Muscle of back (tissue), 11 donors: ENCODE data around the gene NRIP2. TPM values are rescaled to one million over a fixed set of nuclear protein-coding genes. Genes with fewer than 3 reads are reported as not detected.
A peak's percentile ranks its signal among the peaks of the same experiment; 100 is the strongest.

Experiments used
- DNase-seq, 3 donors: peaks; one replicate each; pipeline versions ENCODE4 v3.0.0 to v3.0.0-alpha.2; 2013
- polyA plus RNA-seq, 10 donors: library from polyadenylated mRNA; unstranded; fragments of 120-200 nt; gene quantifications; one replicate each; pipeline ENCODE4 v1.2.1, GENCODE V29; 2013; ENCODE audit not compliant: insufficient read length in 10 of 10

The NRIP2 gene
- polyA plus RNA-seq, 10 donors, result 4.7 to 6.9 (median 5.2) TPM

DNA sequence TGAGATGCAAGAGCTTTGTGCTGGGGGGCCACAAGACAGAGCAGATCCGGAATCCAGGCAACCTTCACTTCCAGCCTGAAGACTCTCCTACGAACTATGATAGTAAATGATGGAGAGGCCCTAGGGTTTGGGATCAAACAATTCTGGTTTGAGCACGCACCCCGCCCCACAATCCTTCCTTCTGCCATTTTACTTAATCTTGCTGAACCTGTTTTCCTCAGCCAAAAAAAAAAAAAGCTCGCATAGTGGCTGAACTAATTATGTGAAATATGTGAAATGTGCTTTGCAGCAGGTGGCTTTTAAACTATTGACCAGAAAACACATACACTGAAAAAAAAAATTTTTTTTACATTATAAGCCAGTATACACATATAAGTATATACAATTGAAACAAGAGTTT is 23.0 kb downstream of the NRIP2 start:
- DNase-seq, result no peak

DNA sequence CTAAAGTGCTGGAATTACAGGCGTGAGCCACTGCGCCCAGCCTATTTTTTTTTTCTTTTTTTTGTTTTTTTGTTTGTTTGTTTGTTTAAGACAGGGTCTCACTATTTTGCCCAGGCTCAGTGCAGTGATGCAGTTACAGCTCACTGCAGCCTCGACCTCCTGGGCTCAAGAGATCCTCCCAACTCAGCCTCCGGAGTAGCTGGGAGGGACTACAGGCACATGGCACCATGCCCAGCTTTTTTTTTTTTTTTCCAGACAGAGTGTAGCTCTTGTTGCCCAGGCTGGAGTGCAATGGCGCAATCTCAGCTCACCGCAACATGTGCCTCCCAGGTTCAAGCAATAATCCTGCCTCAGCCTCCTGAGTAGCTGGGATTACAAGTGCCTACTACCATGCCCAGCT is 28.1 kb downstream of the NRIP2 start:
- no peak for DNase-seq

DNA sequence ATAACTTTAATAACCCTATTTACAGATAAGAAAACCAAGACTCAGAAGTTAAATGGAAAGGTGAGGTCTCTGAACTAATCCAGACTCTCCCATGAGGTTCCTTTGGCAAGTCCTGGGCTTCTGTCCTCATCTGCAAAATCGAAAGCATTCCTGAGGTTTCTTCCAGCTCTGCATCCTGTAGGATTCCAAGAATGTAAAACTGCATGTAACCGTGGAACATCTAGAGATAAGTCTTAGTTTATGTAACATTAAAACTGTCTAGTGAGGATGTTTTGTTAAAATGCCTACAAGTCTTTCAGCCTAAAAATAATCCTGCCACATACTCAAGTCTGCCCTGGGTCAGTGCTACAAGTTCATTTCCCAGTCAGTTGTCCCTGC is 29.7 kb downstream of the NRIP2 start:
- DNase-seq, result no peak

DNA sequence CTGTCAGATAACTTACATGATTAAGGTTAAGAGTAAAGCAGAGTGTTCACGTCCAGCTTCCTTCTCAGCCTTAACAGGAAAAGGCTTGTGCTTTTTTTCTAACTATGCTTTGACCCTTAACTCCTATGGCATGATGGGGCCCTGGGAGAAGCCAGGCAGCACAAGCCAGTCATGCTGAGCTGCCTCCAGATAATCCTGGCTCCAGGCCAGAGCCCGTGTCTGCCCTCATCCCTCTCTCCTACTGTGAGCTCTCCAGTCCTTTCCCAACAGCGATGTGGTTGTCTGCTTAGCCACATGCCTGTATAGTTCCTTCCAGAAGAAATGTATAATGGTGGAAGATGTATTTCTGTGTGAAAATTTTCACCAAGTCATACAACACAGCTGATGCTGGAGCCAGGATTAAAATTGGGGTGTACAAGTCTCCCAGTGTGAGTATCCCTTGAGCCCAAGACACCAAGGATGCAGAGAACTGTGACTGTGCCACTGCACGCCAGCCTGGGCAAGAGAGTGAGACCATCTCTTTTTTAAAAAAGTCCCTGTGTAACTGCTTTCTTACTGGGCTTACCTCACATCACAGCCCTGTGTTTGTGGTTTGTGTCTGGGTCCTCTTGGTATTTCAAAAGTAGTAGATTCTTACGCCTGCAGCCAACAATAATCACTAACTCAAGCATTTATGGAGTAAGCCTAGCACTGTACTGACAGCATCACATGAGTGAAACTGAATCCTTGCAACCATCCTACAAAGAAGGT is 30.3 kb downstream of the NRIP2 start:
- peak in 1 of 3 donors; percentile 28 for DNase-seq

DNA sequence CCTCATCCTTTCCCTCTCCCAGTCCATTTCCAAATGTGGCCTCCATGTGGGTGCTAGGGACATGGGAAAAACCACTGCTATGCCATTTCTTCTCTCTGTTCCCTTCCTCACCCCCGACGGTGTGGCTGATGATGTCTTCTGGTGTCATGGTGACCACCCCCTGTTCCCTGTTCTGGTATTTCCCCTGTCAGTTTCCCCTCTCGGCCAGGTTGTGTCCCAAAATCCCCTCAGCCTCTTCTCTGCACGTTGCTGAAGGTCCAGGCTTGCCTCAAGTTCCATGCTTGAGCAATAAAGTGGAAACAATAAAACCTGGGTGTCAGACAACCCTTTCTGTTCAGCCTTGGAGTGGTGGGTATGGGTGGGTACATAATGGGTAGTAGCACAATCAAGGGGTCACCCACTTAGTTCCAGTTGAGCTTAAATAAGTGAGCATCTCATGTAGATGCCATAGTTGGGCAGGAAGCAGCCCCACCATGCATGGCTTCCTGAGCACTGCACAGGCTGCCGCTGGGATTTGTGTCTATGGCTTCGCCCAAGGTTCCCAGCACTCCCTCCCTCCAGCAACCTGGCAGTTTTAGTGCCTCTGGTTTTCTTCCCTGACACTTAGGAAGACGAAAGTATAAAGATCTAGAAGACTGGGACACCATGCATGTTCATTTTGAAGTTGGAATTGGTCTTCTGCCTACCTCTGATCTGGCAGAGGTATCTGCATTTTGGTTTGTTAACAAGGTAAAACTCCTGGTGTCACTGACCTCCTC is 31.0 kb downstream of the NRIP2 start:
- DNase-seq, result no peak

DNA sequence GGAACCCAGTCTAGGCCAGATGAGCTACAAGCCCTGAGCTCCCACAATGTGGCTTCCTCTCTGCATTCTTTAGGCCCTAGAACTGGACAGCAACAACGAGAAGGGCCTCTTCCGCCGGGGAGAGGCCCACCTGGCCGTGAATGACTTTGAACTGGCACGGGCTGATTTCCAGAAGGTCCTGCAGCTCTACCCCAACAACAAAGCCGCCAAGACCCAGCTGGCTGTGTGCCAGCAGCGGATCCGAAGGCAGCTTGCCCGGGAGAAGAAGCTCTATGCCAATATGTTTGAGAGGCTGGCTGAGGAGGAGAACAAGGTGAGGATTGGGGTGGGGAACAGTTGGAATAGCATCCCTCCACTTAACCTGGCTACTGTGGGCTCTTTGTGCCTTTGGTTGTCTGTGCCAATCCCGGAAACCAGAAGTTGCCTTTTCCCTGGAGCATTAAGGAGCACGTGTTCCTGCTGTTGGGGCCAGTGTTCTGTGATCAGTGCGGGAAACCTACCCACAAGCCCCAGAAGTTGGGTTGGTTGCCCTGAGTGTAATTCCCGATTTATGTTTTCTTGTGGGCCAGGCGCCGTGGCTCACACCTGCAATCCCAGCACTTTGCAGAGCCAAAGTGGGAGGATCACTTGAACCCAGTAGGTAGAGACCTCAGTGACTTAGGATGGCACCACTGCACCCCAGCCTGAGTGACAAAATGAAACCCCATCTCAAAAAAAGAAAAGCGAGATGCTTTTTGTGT is 33.6 kb downstream of the NRIP2 start:
- DNase-seq, result no peak

DNA sequence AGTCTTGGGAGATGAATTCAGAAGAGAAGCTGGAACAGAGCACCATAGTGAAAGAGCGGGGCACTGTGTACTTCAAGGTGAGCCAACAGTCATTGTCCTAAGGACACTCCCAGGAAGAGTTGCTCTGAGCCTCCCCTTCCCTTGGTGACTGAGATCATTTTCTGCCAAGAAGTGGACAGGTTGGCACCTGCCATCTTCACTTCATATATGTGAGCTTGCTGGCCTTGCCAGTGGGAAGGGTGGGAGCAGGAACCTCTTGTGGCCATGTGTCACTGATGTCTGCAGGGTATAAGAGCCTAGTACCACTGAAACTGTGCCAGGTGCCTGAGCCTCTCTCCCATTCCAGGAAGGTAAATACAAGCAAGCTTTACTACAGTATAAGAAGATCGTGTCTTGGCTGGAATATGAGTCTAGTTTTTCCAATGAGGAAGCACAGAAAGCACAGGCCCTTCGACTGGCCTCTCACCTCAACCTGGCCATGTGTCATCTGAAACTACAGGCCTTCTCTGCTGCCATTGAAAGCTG is 34.7 kb downstream of the NRIP2 start:
- DNase-seq, result no peak

DNA sequence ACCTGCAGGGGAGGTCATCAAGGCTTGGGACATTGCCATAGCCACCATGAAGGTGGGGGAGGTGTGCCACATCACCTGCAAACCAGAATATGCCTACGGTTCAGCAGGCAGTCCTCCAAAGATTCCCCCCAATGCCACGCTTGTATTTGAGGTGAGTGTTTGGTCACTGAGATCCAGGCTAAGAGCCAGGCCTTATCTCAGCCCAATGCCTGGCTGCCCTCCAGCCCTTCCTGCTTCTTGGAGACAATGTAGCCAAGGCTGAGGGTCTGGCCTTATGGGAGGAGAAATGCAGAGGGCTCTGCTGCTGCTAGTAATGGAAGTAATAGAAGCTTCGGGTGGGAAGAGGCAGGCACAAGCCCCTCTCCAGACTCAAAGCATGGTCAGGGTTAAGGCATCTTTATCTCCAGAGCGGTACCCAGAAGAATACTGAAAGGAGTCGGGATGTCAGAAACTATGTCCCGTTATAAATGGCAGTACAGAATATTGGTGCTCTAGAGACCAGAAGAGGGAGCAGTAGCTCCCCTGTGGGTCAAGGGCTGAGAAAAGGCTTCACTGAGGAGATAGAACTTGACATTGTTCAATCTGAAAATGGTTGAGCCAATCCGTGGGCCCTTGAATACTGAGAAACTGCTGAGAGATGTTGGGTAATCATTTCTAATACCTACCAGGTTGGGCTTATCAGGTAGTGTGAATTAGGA is 37.0 kb downstream of the NRIP2 start:
- no peak for DNase-seq

DNA sequence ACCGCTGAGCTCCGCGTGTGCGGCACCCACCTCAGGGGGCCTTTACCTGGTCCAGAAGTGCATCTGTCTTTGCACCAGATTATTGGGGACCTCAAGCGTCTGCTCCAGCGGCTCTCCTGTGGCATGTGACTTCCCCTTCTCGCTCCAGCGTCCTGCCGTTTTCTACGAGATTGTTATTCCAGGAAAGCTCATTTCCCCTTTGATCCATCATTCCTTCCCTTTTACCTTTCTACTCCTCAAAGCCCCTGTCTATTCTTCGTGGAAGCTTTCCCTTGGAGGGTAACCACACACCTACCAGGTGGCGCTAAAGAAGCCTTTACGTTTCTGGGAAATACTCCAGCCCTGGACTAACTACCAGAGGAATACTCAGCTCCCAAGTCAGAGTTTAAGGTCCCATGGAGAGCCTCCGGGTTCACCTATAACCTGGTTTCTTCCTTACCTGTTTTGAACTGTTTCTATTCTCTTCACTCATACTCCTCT is 38.6 kb downstream of the NRIP2 start:
- DNase-seq, result no peak

DNA sequence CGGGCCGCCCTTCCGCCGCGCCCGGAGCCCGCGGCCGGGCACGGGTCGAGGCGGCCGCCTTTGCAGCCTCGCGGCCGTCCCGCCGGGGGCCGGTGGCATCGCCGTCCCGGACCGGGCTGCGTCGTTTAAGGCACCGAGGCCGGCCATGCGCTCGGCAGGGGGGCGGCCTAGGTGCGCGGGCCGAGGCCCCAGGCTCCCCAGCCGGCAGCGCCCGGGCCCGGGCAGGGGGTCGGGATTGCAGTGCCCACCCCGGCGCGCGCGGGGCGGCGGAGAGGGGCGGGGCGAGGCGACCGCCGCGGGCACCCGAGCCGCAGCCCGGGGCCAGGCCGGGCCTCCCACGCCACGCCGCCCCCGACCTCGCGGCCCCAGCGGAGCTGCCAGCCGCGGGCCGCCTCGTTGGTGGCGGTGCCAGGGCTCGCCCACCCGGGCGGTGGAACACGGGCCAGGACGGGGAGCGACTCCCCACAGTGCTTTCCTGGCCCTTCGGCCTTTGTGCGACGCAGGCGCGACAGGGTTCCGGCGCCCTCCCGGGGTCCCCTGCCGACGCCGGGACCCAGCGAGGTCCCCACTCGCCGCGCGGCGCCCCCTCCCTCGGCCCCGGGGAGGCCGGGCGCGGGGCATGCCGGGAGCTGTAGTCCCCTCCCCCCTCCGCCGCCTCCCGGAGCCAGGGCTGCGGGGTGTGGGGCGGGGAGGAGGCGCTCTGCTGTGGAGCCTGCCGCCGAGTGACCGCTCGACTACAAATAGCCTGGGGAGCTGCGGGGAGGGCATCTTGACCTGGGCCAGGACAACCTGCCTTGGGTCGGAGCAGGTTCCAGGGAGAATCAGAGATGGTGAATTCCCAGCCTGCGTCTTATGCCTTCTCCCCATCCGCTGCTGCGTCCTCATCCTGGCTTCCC is 39.3 kb downstream of the NRIP2 start:
- DNase-seq, result peak; percentile 75 to 90 (median 81)

DNA sequence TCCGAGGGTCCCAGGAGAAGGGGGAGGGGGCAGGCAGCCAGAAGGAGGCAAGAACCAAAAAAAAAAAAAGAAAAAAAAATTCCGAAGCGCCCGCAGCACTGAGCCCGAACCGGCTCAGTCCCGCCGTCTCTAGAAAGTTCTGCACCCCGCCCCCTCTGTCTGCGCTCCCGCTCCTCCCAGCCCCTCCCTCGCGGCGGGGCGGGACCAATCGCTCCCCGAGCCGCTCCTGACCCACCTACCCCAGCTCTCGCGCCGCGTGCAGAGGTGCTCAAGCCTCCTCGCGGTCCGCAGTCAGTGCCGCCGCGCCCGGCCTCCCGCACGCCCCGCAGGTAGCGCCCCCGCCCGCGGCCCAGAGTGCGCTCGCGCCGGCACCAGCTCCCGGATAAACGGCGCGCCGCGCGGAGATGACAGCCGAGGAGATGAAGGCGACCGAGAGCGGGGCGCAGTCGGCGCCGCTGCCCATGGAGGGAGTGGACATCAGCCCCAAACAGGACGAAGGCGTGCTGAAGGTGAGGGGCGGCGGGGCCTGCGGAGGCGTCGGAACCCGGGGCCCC is 40.0 kb downstream of the NRIP2 start, which contains the start of gene FKBP4:
Gene FKBP4, plus strand, starts transcription at position 235 of the 554 bp plus-strand sequence. Its CDS starts 170 bp downstream, at position 405.
- DNase-seq, result peak; percentile 89 to 96 (median 92)

DNA sequence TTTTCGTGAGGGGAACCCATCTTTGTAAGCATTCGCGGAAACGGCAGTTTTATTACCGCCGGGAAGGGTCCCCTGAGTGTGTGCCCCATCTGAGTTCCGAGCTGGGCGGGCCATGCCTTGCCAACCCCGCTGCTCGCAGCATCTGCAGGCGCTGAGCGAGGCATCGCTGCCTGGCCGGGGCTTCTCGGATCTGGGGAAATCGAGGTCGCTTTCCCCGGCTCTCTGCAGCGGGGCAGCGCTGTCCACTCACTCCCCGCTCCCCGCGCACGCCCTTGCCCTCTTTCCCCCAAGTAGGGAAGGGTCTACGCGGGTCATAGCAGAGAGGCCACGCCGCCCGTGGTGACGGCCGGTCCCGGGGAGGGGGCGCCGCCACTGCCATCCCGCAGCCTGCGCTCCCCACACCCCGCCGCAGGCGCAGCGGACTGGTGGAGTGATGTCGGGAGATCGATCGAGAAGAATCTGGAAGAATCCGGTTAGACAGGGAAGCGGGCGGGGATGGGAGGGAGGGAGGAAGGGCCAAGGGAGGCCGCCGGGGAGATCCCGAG is 40.6 kb downstream of the NRIP2 start:
- DNase-seq, result peak in 2 of 3 donors; percentile 16 to 92

DNA sequence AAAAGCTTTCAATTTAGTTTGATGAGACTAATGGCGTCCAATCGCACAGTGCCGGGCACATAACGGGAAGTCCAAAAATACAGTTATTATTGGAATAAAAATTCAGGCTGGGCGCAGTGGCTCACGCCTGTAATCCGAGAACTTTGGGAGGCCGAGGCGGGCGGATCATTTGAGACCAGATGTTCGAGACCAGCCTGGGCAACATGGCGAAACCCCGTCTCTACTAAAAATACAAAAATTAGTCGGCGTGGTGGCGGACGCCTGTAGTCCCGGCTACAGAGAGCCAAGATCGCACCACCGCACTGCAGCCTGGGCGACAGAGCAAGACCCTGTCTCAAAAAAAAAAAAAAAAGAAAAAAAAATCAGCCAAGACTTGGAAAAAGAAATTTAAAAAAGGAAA is 41.3 kb downstream of the NRIP2 start:
- no peak for DNase-seq

DNA sequence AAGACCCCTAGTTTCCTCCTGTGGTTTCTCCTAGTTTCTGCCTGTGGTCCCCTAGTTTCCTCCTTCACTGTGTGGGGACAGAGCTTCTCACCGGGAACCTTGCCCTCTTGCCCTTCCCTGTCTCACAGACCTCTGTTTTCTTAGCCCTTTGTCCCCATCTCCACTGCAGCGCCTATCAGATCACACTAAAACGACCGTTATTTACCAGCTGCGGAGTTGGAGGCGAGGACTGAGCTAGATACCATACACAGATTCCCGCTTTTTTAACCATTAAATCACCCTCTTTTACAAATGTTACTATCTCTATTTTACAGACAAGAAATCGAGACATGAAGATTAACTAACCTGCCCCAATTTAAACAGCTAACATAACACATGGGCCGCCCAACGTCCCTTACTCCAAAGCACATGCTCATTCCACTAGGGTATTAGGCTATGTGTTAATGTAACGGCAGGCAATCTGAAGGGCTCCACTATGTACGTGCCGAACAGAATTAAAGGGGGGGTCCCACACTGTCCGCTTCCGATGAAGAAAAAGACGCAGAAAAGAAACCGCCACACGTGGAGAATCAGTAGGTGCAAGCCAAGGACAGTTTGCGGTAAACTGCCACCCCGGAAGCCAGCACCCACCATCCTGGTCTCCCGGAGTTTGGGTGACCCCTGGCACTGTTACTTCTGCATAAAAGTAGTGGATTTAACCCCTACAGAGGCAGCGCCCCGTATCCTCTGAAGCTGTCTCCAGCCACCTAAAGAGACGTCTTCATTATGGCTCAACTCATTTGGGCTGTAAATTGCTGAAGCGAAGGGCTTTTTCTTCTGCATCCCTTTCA is 41.9 kb downstream of the NRIP2 start:
- DNase-seq, result no peak

DNA sequence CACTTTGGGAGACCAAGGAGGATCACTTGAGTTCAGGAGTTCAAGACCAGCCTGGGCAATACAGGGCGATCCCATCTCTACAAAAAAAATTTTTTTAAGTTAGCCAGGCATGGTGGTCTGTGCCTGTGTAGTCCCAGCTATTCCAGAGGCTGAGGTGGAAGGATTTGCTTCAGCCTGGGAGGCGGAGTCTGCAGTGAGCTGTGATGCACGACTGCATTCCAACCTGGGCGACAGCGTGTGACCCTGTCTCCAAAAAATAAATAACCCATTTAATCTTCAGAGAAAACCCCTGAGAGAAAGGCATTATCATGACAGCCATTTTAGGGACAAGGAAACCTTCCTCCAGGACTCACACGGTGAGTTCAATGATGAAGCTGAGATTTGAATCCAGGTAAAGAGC is 43.7 kb downstream of the NRIP2 start:
- no peak for DNase-seq

DNA sequence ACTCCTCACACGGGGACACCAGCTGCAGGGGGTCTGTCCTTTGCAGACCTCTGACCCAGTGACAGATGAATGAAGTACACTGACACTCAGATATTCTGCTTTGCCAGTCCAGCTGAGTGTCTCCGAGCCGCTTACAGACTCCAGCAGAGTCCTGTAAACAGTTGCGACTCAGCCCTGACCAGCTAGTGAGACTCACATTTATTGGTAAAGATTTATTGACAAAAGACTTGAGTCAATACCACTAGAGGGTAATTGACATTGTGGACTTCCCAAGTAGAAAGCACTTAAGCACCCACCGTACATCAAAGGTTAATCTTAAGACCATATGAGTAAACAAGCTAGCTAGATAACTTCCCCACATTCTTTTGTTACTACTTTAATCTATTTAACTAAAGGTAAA is 49.8 kb downstream of the NRIP2 start:
- DNase-seq, result no peak

DNA sequence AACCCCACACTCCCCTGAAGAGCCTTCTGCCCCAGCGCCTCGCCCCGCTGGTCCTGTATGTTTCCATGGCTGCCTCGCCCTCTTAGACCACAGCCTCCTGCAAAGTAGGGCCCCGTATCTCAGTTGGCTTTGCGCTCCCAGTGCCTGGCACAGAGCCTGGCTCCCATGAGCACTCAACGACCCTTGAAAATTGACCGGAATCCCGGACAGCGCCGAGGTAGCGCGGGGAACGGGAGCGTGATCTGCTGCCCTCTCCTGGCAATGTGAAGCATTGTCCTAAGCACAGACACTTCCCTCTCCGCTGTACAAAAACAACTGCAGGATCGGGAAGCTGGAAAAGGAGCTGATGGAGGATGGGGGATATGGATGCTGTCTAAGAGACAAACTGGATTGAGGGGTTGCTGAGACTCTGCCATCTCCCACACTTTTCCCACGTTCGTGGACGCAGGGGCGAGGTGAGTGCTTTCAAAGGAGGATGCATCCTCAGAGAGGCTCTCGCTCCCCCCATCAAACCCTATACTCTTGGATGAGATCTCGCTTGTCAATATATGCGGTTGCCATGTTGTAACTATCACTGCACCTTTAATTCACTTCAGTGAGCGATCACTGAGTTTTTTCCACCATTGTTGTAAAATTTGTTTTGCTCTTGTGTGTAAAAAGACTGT is 50.8 kb downstream of the NRIP2 start:
- DNase-seq, result peak in 2 of 3 donors; percentile 66 to 86

DNA sequence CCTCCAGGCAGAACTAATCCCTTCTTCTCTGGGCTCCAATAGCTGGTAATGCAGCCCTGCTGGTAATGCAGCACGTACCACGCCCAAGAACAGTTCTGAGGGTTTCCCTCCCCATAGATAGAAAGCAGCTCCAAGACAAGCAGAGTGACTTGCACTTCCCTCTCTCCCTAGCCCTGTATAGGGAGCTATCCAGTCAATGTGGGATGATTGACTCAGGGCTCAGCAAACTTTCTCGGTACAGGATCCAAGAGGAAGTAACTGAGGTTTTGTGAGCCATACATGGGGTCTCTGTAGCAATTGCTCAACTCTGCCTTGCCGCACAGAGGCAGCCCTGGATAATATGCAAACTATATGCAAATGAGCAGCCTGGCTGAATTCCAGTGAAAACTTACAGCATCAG is 55.6 kb downstream of the NRIP2 start:
- DNase-seq, result no peak
